ENCODE data around the gene FAM168A. TPM values are rescaled to one million over a fixed set of nuclear protein-coding genes. Genes with fewer than 3 reads are reported as not detected.
A peak's percentile ranks its signal among the peaks of the same experiment; 100 is the strongest.

Gene FAM168A
- total and polyA plus RNA-seq, 2 donors (not counting 1 experiment from before 2014, with no cell fraction given): 16.3 to 23.8 TPM

- no peak overlapping the region for H2AFZ ChIP-seq (ENCODE audit: low read length)
- DNase-seq (ENCODE audit: low read depth in 2 of 2): no peak
- H3K36me3 ChIP-seq (ENCODE audit: control insufficient read depth, insufficient read depth, low read length): peaks cover 3% of the 10 kb centered on the region
- H3K4me2 ChIP-seq (ENCODE audit: extremely low read depth, insufficient read depth, low read length): no peak overlapping the region
- H3K9me3 ChIP-seq (ENCODE audit: control insufficient read depth, insufficient read depth, low read depth, low read length): no peaks in the 10 kb centered on the region
- H3K79me2 ChIP-seq (ENCODE audit: control insufficient read depth, insufficient read depth, low read length): no peaks in the 10 kb centered on the region
- no peak overlapping the region for H3K4me3 ChIP-seq (replicated peaks in 1 of 4; ENCODE audit: control extremely low read depth in 1 of 4, insufficient read depth in 1 of 4, low read depth in 3 of 4, low read length in 4 of 4)
- H3K4me1 ChIP-seq (ENCODE audit: control insufficient read depth, extremely low read depth, insufficient read depth, low read length): no peaks in the 10 kb centered on the region
- no peak overlapping the region for H3K9ac ChIP-seq (ENCODE audit: insufficient read depth, low read length)
- no peaks in the 10 kb centered on the region for H3K27me3 ChIP-seq (ENCODE audit: control insufficient read depth, insufficient read depth, low read length)
- H3K27ac ChIP-seq (ENCODE audit: insufficient read depth, low read length): no peak overlapping the region
- no peaks in the 10 kb centered on the region for H4K20me1 ChIP-seq (ENCODE audit: control insufficient read depth, extremely low read depth, insufficient read depth, low read length)
- TF ChIP-seq EZH2 (IDR thresholded peaks at IDR 0.05; ENCODE audit: low read length, missing control alignments): no peak
Measured at GRCh38 chr11:73394416-73395296, 203.3 kb downstream of the FAM168A start.

GRCh38 chr11:73393479-73394415 lies 204.2 kb downstream of the FAM168A start:
- Histone ChIP-seq H4K20me1 (ENCODE audit: control insufficient read depth, extremely low read depth, insufficient read depth, low read length) (no peaks in the 10 kb centered on the region), H2AFZ (ENCODE audit: low read length) (no peak overlapping the region), H3K36me3 (ENCODE audit: control insufficient read depth, insufficient read depth, low read length) (peaks cover 3% of the 10 kb centered on the region), H3K9ac (ENCODE audit: insufficient read depth, low read length) (no peak overlapping the region), H3K4me3 (replicated peaks in 1 of 4; ENCODE audit: control extremely low read depth in 1 of 4, insufficient read depth in 1 of 4, low read depth in 3 of 4, low read length in 4 of 4) (no peak overlapping the region), H3K4me1 (ENCODE audit: control insufficient read depth, extremely low read depth, insufficient read depth, low read length) (no peaks in the 10 kb centered on the region), H3K27ac (ENCODE audit: insufficient read depth, low read length) (no peak overlapping the region), H3K4me2 (ENCODE audit: extremely low read depth, insufficient read depth, low read length) (no peak overlapping the region), H3K79me2 (ENCODE audit: control insufficient read depth, insufficient read depth, low read length) (no peaks in the 10 kb centered on the region), H3K27me3 (ENCODE audit: control insufficient read depth, insufficient read depth, low read length) (no peaks in the 10 kb centered on the region), H3K9me3 (ENCODE audit: control insufficient read depth, insufficient read depth, low read depth, low read length) (no peaks in the 10 kb centered on the region)
- peak; percentile 73 to 82 for DNase-seq (ENCODE audit: low read depth in 2 of 2)
- TF ChIP-seq CTCF (conservative IDR thresholded peaks at IDR 0.05 in 1 of 2, IDR thresholded peaks at IDR 0.05 in 1 of 2; ENCODE audit: low read depth in 1 of 2, low read length in 2 of 2): peak; percentile 79 to 84
- TF ChIP-seq EZH2 (IDR thresholded peaks at IDR 0.05; ENCODE audit: low read length, missing control alignments): no peak

DNA sequence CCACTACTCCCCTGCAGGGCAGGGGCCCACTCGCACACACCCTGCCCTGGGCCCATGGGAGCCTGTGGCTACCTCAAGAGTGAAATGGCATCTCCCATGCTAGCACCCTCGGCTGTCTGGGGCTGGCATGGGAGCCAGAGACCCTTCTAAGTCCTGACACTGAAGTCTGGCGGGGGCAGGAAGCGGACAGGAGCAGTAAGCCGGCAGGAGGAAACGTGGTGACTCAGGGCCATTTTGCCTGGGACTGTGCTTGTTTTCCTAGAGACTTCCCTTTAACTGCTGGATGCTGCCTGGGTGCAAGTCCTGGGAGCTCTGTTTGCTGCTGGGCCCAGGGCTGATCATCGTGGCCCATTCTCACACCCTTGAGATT lies 204.9 kb downstream of the FAM168A start:
- Histone ChIP-seq H2AFZ (ENCODE audit: low read length) (no peak overlapping the region), H3K4me1 (ENCODE audit: control insufficient read depth, extremely low read depth, insufficient read depth, low read length) (no peaks in the 10 kb centered on the region), H3K27me3 (ENCODE audit: control insufficient read depth, insufficient read depth, low read length) (no peaks in the 10 kb centered on the region), H3K36me3 (ENCODE audit: control insufficient read depth, insufficient read depth, low read length) (peaks cover 3% of the 10 kb centered on the region), H4K20me1 (ENCODE audit: control insufficient read depth, extremely low read depth, insufficient read depth, low read length) (no peaks in the 10 kb centered on the region), H3K4me3 (replicated peaks in 1 of 4; ENCODE audit: control extremely low read depth in 1 of 4, insufficient read depth in 1 of 4, low read depth in 3 of 4, low read length in 4 of 4) (no peak overlapping the region), H3K4me2 (ENCODE audit: extremely low read depth, insufficient read depth, low read length) (no peak overlapping the region), H3K9ac (ENCODE audit: insufficient read depth, low read length) (no peak overlapping the region), H3K27ac (ENCODE audit: insufficient read depth, low read length) (no peak overlapping the region), H3K79me2 (ENCODE audit: control insufficient read depth, insufficient read depth, low read length) (no peaks in the 10 kb centered on the region), H3K9me3 (ENCODE audit: control insufficient read depth, insufficient read depth, low read depth, low read length) (no peaks in the 10 kb centered on the region)
- TF ChIP-seq CTCF (conservative IDR thresholded peaks at IDR 0.05 in 1 of 2, IDR thresholded peaks at IDR 0.05 in 1 of 2; ENCODE audit: low read depth in 1 of 2, low read length in 2 of 2) (no peak), EZH2 (IDR thresholded peaks at IDR 0.05; ENCODE audit: low read length, missing control alignments) (no peak)
- DNase-seq (ENCODE audit: low read depth in 2 of 2): no peak
